Measurements from ENCODE around the gene SS18L1.

DNA sequence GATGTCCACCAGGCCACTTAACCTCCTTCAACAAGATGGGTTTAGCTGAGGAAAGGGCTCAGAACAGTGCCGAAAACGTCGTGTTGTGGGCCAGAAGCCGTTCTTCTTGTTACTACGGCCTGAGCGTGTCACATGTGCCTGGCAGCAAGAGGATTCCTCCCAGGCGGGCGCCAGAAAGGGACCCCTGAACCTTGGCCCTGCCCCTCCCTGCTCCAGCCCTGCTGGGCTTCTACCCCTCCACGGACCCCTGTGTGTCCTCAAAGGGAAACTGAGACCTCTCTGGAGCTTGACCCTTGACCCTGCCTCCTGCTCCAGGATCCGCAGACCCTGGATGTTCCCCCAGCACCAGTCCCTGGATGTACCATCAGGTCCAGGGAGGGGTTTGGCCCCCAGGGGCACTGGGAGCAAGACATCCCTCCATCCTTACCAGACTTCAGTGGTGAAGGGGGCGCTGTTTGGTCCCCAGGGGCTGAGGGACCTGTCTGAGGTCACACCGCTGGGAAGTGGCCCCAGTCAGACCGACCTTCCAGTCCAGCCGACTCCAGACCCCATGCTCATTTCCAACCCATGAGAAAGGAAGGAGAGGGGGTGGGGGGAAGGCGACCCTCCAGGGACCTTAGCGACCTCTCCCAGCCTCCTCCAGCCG lies 66.4 kb downstream of the SS18L1 start:
- TF ChIP-seq, protein P1, sequence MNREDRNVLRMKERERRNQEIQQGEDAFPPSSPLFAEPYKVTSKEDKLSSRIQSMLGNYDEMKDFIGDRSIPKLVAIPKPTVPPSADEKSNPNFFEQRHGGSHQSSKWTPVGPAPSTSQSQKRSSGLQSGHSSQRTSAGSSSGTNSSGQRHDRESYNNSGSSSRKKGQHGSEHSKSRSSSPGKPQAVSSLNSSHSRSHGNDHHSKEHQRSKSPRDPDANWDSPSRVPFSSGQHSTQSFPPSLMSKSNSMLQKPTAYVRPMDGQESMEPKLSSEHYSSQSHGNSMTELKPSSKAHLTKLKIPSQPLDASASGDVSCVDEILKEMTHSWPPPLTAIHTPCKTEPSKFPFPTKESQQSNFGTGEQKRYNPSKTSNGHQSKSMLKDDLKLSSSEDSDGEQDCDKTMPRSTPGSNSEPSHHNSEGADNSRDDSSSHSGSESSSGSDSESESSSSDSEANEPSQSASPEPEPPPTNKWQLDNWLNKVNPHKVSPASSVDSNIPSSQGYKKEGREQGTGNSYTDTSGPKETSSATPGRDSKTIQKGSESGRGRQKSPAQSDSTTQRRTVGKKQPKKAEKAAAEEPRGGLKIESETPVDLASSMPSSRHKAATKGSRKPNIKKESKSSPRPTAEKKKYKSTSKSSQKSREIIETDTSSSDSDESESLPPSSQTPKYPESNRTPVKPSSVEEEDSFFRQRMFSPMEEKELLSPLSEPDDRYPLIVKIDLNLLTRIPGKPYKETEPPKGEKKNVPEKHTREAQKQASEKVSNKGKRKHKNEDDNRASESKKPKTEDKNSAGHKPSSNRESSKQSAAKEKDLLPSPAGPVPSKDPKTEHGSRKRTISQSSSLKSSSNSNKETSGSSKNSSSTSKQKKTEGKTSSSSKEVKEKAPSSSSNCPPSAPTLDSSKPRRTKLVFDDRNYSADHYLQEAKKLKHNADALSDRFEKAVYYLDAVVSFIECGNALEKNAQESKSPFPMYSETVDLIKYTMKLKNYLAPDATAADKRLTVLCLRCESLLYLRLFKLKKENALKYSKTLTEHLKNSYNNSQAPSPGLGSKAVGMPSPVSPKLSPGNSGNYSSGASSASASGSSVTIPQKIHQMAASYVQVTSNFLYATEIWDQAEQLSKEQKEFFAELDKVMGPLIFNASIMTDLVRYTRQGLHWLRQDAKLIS (CRISPR knock-in tag; IDR thresholded peaks at IDR 0.05; ENCODE audit: borderline replicate concordance) = no peak
- TF ChIP-seq, protein P2, sequence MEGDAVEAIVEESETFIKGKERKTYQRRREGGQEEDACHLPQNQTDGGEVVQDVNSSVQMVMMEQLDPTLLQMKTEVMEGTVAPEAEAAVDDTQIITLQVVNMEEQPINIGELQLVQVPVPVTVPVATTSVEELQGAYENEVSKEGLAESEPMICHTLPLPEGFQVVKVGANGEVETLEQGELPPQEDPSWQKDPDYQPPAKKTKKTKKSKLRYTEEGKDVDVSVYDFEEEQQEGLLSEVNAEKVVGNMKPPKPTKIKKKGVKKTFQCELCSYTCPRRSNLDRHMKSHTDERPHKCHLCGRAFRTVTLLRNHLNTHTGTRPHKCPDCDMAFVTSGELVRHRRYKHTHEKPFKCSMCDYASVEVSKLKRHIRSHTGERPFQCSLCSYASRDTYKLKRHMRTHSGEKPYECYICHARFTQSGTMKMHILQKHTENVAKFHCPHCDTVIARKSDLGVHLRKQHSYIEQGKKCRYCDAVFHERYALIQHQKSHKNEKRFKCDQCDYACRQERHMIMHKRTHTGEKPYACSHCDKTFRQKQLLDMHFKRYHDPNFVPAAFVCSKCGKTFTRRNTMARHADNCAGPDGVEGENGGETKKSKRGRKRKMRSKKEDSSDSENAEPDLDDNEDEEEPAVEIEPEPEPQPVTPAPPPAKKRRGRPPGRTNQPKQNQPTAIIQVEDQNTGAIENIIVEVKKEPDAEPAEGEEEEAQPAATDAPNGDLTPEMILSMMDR (IDR thresholded peaks at IDR 0.05) = no peak
- no peak for TF ChIP-seq CREB1 (CRISPR knock-in tag; IDR thresholded peaks at IDR 0.05)
- TF ChIP-seq ZNF416 (CRISPR knock-in tag; IDR thresholded peaks at IDR 0.05) = no peak
- TF ChIP-seq, protein P3, sequence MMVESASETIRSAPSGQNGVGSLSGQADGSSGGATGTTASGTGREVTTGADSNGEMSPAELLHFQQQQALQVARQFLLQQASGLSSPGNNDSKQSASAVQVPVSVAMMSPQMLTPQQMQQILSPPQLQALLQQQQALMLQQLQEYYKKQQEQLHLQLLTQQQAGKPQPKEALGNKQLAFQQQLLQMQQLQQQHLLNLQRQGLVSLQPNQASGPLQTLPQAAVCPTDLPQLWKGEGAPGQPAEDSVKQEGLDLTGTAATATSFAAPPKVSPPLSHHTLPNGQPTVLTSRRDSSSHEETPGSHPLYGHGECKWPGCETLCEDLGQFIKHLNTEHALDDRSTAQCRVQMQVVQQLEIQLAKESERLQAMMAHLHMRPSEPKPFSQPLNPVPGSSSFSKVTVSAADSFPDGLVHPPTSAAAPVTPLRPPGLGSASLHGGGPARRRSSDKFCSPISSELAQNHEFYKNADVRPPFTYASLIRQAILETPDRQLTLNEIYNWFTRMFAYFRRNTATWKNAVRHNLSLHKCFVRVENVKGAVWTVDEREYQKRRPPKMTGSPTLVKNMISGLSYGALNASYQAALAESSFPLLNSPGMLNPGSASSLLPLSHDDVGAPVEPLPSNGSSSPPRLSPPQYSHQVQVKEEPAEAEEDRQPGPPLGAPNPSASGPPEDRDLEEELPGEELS (CRISPR knock-in tag; IDR thresholded peaks at IDR 0.05) = no peak
- no peak for TF ChIP-seq ESRRA (CRISPR knock-in tag; IDR thresholded peaks at IDR 0.05; ENCODE audit: borderline replicate concordance)
- TF ChIP-seq KAT7 (CRISPR knock-in tag; IDR thresholded peaks at IDR 0.05; ENCODE audit: borderline replicate concordance) = no peak
- TF ChIP-seq, protein P4, sequence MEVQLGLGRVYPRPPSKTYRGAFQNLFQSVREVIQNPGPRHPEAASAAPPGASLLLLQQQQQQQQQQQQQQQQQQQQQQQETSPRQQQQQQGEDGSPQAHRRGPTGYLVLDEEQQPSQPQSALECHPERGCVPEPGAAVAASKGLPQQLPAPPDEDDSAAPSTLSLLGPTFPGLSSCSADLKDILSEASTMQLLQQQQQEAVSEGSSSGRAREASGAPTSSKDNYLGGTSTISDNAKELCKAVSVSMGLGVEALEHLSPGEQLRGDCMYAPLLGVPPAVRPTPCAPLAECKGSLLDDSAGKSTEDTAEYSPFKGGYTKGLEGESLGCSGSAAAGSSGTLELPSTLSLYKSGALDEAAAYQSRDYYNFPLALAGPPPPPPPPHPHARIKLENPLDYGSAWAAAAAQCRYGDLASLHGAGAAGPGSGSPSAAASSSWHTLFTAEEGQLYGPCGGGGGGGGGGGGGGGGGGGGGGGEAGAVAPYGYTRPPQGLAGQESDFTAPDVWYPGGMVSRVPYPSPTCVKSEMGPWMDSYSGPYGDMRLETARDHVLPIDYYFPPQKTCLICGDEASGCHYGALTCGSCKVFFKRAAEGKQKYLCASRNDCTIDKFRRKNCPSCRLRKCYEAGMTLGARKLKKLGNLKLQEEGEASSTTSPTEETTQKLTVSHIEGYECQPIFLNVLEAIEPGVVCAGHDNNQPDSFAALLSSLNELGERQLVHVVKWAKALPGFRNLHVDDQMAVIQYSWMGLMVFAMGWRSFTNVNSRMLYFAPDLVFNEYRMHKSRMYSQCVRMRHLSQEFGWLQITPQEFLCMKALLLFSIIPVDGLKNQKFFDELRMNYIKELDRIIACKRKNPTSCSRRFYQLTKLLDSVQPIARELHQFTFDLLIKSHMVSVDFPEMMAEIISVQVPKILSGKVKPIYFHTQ (CRISPR knock-in tag; IDR thresholded peaks at IDR 0.05) = no peak
- TF ChIP-seq, protein P5, sequence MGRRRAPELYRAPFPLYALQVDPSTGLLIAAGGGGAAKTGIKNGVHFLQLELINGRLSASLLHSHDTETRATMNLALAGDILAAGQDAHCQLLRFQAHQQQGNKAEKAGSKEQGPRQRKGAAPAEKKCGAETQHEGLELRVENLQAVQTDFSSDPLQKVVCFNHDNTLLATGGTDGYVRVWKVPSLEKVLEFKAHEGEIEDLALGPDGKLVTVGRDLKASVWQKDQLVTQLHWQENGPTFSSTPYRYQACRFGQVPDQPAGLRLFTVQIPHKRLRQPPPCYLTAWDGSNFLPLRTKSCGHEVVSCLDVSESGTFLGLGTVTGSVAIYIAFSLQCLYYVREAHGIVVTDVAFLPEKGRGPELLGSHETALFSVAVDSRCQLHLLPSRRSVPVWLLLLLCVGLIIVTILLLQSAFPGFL (CRISPR knock-in tag; IDR thresholded peaks at IDR 0.05; ENCODE audit: borderline replicate concordance) = no peak
- TF ChIP-seq, protein P6, sequence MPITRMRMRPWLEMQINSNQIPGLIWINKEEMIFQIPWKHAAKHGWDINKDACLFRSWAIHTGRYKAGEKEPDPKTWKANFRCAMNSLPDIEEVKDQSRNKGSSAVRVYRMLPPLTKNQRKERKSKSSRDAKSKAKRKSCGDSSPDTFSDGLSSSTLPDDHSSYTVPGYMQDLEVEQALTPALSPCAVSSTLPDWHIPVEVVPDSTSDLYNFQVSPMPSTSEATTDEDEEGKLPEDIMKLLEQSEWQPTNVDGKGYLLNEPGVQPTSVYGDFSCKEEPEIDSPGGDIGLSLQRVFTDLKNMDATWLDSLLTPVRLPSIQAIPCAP (CRISPR knock-in tag; IDR thresholded peaks at IDR 0.05) = no peak
- no peak for TF ChIP-seq MYBL2 (CRISPR knock-in tag; IDR thresholded peaks at IDR 0.05)
- TF ChIP-seq, protein P7, sequence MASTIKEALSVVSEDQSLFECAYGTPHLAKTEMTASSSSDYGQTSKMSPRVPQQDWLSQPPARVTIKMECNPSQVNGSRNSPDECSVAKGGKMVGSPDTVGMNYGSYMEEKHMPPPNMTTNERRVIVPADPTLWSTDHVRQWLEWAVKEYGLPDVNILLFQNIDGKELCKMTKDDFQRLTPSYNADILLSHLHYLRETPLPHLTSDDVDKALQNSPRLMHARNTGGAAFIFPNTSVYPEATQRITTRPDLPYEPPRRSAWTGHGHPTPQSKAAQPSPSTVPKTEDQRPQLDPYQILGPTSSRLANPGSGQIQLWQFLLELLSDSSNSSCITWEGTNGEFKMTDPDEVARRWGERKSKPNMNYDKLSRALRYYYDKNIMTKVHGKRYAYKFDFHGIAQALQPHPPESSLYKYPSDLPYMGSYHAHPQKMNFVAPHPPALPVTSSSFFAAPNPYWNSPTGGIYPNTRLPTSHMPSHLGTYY (CRISPR knock-in tag; IDR thresholded peaks at IDR 0.05) = no peak
- no peak for TF ChIP-seq SOX15 (CRISPR knock-in tag; IDR thresholded peaks at IDR 0.05)

All from WTC11 (cell line).